Neural cell (in vitro differentiated cells): ENCODE measurements around the gene NBPF6. TPM values are rescaled to one million over a fixed set of nuclear protein-coding genes. Genes with fewer than 3 reads are reported as not detected.

Source experiments
- H2AFZ ChIP-seq: fragments of 200-600, 300-800 bp; sonication (generic), shearing (Covaris generic); 2 replicates; pipeline ENCODE4 v1.6.0; 2014; ENCODE audit warnings: low read depth, mild to moderate bottlenecking, antibody characterized with exemption, low read length, moderate library complexity
- H3F3A ChIP-seq: fragments of 200-600 bp; shearing (Covaris generic); 2 replicates; pipeline ENCODE4 v1.6.1; 2016; ENCODE audit warnings: mild to moderate bottlenecking, moderate library complexity, mixed read lengths, antibody characterized with exemption, low read length; ENCODE audit not compliant: insufficient read depth, poor library complexity, severe bottlenecking
- H3K27ac ChIP-seq: fragments of 200-600, 300-800 bp; sonication (generic), shearing (Covaris generic); 2 replicates; pipeline ENCODE4 v1.5.1; 2014; ENCODE audit warnings: mild to moderate bottlenecking, low read length, moderate library complexity
- H3K27me3 ChIP-seq: fragments of 300-800, 200-600 bp; sonication (generic), shearing (Covaris generic); 2 replicates; pipeline ENCODE4 v1.6.0; 2014; ENCODE audit warnings: mild to moderate bottlenecking, low read depth, low read length, moderate library complexity; ENCODE audit not compliant: insufficient read depth
- H3K36me3 ChIP-seq: fragments of 300-800, 200-600 bp; sonication (generic), shearing (Covaris generic); 2 replicates; pipeline ENCODE4 v1.5.1; 2014; ENCODE audit warnings: mild to moderate bottlenecking, antibody characterized with exemption, low read length, moderate library complexity; ENCODE audit not compliant: insufficient read depth
- H3K4me2 ChIP-seq: fragments of 300-800, 200-600 bp; sonication (generic), shearing (Covaris generic); 2 replicates; pipeline ENCODE4 v1.6.0; 2014; ENCODE audit warnings: mild to moderate bottlenecking, low read length
- H3K4me3 ChIP-seq: fragments of 300-800, 200-600 bp; sonication (generic), shearing (Covaris generic); 2 replicates; pipeline ENCODE4 v1.5.1; 2014; ENCODE audit warnings: mild to moderate bottlenecking, low read length, moderate library complexity
- H3K79me2 ChIP-seq: fragments of 200-600 bp; shearing (Covaris generic); replicated peaks from 2 replicates; pipeline ENCODE4 v1.6.0; 2014; ENCODE audit warnings: mild to moderate bottlenecking, low read length, moderate library complexity; ENCODE audit not compliant: insufficient read depth
- H3K9ac ChIP-seq: fragments of 300-800, 200-600 bp; sonication (generic), shearing (Covaris generic); 2 replicates; pipeline ENCODE4 v1.6.1; 2016; ENCODE audit warnings: mild to moderate bottlenecking, low read length, mixed read lengths
- H3K9me2 ChIP-seq: fragments of 200-600 bp; shearing (Covaris generic); 2 replicates; pipeline ENCODE4 v1.6.1; 2016; ENCODE audit warnings: mild to moderate bottlenecking, low read length, mixed read lengths; ENCODE audit not compliant: insufficient read depth
- H3K9me3 ChIP-seq: fragments of 200-600, 300-800 bp; sonication (generic), shearing (Covaris generic); 2 replicates; pipeline ENCODE4 v1.6.1; 2016; ENCODE audit warnings: mild to moderate bottlenecking, mixed run types, low read length, moderate library complexity, mixed read lengths
- H4K20me1 ChIP-seq: fragments of 200-600 bp; shearing (Covaris generic); 2 replicates; pipeline ENCODE4 v1.6.1; 2016; ENCODE audit warnings: mild to moderate bottlenecking, mixed run types; ENCODE audit not compliant: insufficient read depth
- CTCF ChIP-seq: fragments of 450-650 bp; IDR thresholded peaks from 2 replicates; pipeline ENCODE4 v1.5.1; 2014; ENCODE audit warnings: antibody characterized with exemption, mild to moderate bottlenecking, moderate library complexity; ENCODE audit not compliant: poor library complexity, severe bottlenecking
- EP300 ChIP-seq: fragments of 450-650 bp; conservative IDR thresholded peaks from 2 replicates; pipeline ENCODE4 v1.6.1; 2014; ENCODE audit warnings: antibody characterized with exemption, mild to moderate bottlenecking, moderate library complexity; ENCODE audit not compliant: poor library complexity, severe bottlenecking
- EZH2 ChIP-seq: fragments of 200-600, 300-800 bp; shearing (Covaris generic), sonication (generic); IDR thresholded peaks from 2 replicates; pipeline ENCODE4 v1.6.1; 2014; ENCODE audit warnings: antibody characterized with exemption, low read length, borderline replicate concordance, mild to moderate bottlenecking; ENCODE audit not compliant: insufficient read depth, poor library complexity, severe bottlenecking
- MXI1 ChIP-seq: fragments of 450-650 bp; conservative IDR thresholded peaks from 2 replicates; pipeline ENCODE4 v1.6.1; 2014; ENCODE audit warnings: antibody characterized with exemption, mild to moderate bottlenecking; ENCODE audit not compliant: poor library complexity, severe bottlenecking
- POLR2AphosphoS5 ChIP-seq: IDR thresholded peaks from 2 replicates; pipeline ENCODE4 v1.6.1; 2012
- RAD21 ChIP-seq: fragments of 450-650 bp; conservative IDR thresholded peaks from 2 replicates; pipeline ENCODE4 v1.6.1; 2014; ENCODE audit warnings: antibody characterized with exemption, mild to moderate bottlenecking, moderate library complexity
- REST ChIP-seq: IDR thresholded peaks from 2 replicates; pipeline ENCODE4 v1.6.1; 2012; ENCODE audit warnings: borderline replicate concordance
- SMC3 ChIP-seq: fragments of 450-650 bp; conservative IDR thresholded peaks from 2 replicates; pipeline ENCODE4 v1.6.1; 2014; ENCODE audit warnings: antibody characterized with exemption, mild to moderate bottlenecking, moderate library complexity; ENCODE audit not compliant: poor library complexity
- TAF1 ChIP-seq: IDR thresholded peaks from 2 replicates; pipeline ENCODE4 v1.6.1; 2012; ENCODE audit warnings: low read depth
- polyA plus RNA-seq: library from polyadenylated mRNA; depleted of rRNA; stranded (reverse); fragments of >200 nt; gene quantifications from 2 replicates; pipeline ENCODE4 v1.2.3, GENCODE V29; 2014

Gene NBPF6
- polyA plus RNA-seq, 1 donor from 2014 or later, result not detected

- Histone ChIP-seq H3K9ac (no peak overlapping the region), H3K9me3 (no peaks in the 10 kb centered on the region), H2AFZ (no peak overlapping the region), H4K20me1 (no peaks in the 10 kb centered on the region), H3K36me3 (no peaks in the 10 kb centered on the region), H3K27me3 (no peaks in the 10 kb centered on the region), H3K27ac (no peak overlapping the region), H3F3A (no peaks in the 10 kb centered on the region), H3K9me2 (no peaks in the 10 kb centered on the region), H3K79me2 (no peaks in the 10 kb centered on the region), H3K4me2 (no peak overlapping the region), H3K4me3 (no peak overlapping the region)
- TF ChIP-seq MXI1 (no peak), RAD21 (no peak), POLR2AphosphoS5 (no peak), CTCF (no peak), REST (no peak), EP300 (no peak), EZH2 (no peak), SMC3 (no peak), TAF1 (no peak)
Observed at GRCh38 chr1:108502624-108503023, 52.5 kb downstream of the NBPF6 start.

GRCh38 chr1:108503062-108503733, 53.1 kb downstream of the NBPF6 start:
- Histone ChIP-seq H3K9me3 (no peaks in the 10 kb centered on the region), H3K9ac (no peak overlapping the region), H3K27me3 (no peaks in the 10 kb centered on the region), H4K20me1 (no peaks in the 10 kb centered on the region), H3K9me2 (no peaks in the 10 kb centered on the region), H3K27ac (no peak overlapping the region), H3K4me2 (no peak overlapping the region), H3K4me3 (no peak overlapping the region), H2AFZ (no peak overlapping the region), H3K79me2 (no peaks in the 10 kb centered on the region), H3K36me3 (no peaks in the 10 kb centered on the region), H3F3A (no peaks in the 10 kb centered on the region)
- TF ChIP-seq TAF1 (no peak), POLR2AphosphoS5 (no peak), EP300 (no peak), MXI1 (no peak)
